Measurements from ENCODE around the gene TPCN1.

GRCh38 chr12:113271853-113272561 lies 50.7 kb downstream of the TPCN1 start:
- TF ChIP-seq CTCF (IDR thresholded peaks at IDR 0.05) (no peak), POLR2A (IDR thresholded peaks at IDR 0.05) (peak in 2 of 3 donors; percentile 38 to 54)
